ENCODE measurements around the gene SRSF5. TPM values are rescaled to one million over a fixed set of nuclear protein-coding genes. Genes with fewer than 3 reads are reported as not detected.
"Not testable (repeated sequence)": the region's sequence is repeated elsewhere in the genome, so short reads cannot be mapped to it uniquely, and the experiment has no call there.

Gene SRSF5
- total RNA-seq, 2 experiments from 2014 or later: 1,437 to 1,479 TPM

- H3K27ac ChIP-seq (ENCODE audit: low read depth in 1 of 2, low read length in 2 of 2): no peak overlapping the region
- TF ChIP-seq, protein P1, sequence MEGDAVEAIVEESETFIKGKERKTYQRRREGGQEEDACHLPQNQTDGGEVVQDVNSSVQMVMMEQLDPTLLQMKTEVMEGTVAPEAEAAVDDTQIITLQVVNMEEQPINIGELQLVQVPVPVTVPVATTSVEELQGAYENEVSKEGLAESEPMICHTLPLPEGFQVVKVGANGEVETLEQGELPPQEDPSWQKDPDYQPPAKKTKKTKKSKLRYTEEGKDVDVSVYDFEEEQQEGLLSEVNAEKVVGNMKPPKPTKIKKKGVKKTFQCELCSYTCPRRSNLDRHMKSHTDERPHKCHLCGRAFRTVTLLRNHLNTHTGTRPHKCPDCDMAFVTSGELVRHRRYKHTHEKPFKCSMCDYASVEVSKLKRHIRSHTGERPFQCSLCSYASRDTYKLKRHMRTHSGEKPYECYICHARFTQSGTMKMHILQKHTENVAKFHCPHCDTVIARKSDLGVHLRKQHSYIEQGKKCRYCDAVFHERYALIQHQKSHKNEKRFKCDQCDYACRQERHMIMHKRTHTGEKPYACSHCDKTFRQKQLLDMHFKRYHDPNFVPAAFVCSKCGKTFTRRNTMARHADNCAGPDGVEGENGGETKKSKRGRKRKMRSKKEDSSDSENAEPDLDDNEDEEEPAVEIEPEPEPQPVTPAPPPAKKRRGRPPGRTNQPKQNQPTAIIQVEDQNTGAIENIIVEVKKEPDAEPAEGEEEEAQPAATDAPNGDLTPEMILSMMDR (IDR thresholded peaks at IDR 0.05): no peak
- intact Hi-C loops (cut with DNase I, micrococcal nuclease): no loop called here
- DNase-seq (no peak), ATAC-seq (ENCODE audit: poor library complexity) (no peak)
- Mint-ChIP-seq H3K4me3 (no peak overlapping the region), H3K27ac (no peak overlapping the region), H3K9me3 (no peaks in the 10 kb centered on the region), H3K36me3 (ENCODE audit: low read depth) (peaks cover 3% of the 10 kb centered on the region), H3K27me3 (no peaks in the 10 kb centered on the region), H3K4me1 (ENCODE audit: low read depth) (peaks cover 16% of the 10 kb centered on the region)
- H3K27me3 ChIP-seq (ENCODE audit: control insufficient read depth in 1 of 2, insufficient read depth in 2 of 2, low read length in 2 of 2): no peaks in the 10 kb centered on the region
- ChIA-PET CTCF (no interaction called here), POLR2A (no interaction called here)
- H3K36me3 ChIP-seq (ENCODE audit: insufficient read depth, low read length): no peaks in the 10 kb centered on the region
- no peaks in the 10 kb centered on the region for H3K9me3 ChIP-seq (ENCODE audit: control insufficient read depth in 1 of 2, insufficient read depth in 1 of 2, low read length in 2 of 2)
- peaks cover 18% of the 10 kb centered on the region for H3K4me1 ChIP-seq (ENCODE audit: insufficient read depth, low read length)
- H3K4me3 ChIP-seq (ENCODE audit: low read length): no peak overlapping the region
These were observed 46.0 kb upstream of the SRSF5 start for GRCh38 chr14:69720912-69721311.

DNA sequence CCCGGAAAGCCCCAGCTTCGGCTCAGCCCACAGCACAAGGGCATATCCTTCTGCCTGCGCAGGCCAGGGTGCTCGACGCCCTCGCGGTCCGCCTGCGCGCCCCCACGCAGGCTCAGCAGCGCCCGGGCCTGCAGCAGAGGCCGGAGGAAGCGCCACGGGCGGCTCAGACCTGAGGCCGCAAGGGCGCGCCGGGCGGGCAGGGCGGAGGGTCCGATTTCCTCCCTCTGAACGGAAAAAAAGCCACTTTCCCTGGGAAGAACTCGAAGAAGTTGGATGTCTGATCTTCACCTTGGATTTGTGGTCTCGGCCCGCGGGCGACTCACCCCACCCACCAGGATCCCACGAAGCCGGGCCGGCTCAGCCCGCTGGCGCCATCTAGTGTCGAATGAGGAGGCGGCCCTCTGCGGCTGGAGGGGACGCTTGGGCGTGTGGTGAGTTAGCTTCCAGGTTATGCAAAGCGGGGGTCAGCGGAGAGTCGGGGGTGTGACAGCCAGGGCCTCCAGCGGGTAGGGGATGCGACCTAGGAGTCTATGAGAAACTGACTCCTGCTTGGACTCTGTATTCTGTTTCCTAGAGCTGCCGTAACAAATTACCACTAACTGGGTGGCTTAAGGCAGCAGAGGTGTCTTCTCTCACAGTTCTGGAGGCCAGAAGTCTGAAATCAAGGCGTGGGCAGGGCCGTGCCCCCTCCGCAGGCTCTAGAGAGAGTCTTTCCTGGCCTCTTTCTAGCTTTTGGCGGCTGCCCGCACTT lies 40.0 kb upstream of the SRSF5 start:
- ATAC-seq (ENCODE audit: poor library complexity) (peak; percentile 87), DNase-seq (peak; percentile 64 to 90 (median 80))
- ChIA-PET POLR2A (interaction anchor here (1.0 to 2.7 kb wide), 5 partner anchors 40 to 153 kb away, joined by 3 to 12 read pairs (median 3); partner anchors contain the start of gene SRSF5), CTCF (interaction anchor here (0.6 to 2.3 kb wide), 23 partner anchors 11 to 182 kb away, joined by 3 to 20 read pairs (median 3); partner anchors contain the start of genes CCDC177, SRSF5 and SUSD6)
- Histone ChIP-seq H3K27ac (ENCODE audit: low read depth in 1 of 2, low read length in 2 of 2) (no peak overlapping the region), H3K4me3 (ENCODE audit: low read length) (peak overlapping the region; percentile 49), H3K36me3 (ENCODE audit: insufficient read depth, low read length) (no peaks in the 10 kb centered on the region), H3K27me3 (ENCODE audit: control insufficient read depth in 1 of 2, insufficient read depth in 2 of 2, low read length in 2 of 2) (no peaks in the 10 kb centered on the region), H3K4me1 (ENCODE audit: insufficient read depth, low read length) (peaks cover 17% of the 10 kb centered on the region), H3K9me3 (ENCODE audit: control insufficient read depth in 1 of 2, insufficient read depth in 1 of 2, low read length in 2 of 2) (no peaks in the 10 kb centered on the region)
- TF ChIP-seq, protein P1 (IDR thresholded peaks at IDR 0.05): peak; percentile 99
- H3K9me3 Mint-ChIP-seq: no peaks in the 10 kb centered on the region
- peaks cover 24% of the 10 kb centered on the region for H3K4me1 Mint-ChIP-seq (ENCODE audit: low read depth)
- intact Hi-C loops (cut with DNase I, micrococcal nuclease): loop anchor here (1.0 to 5.0 kb wide), 4 partner anchors 124 to 485 kb away; no protein-coding TSS in a partner anchor
- no peaks in the 10 kb centered on the region for H3K36me3 Mint-ChIP-seq (ENCODE audit: low read depth)
- H3K4me3 Mint-ChIP-seq: peak overlapping the region; percentile 79
- no peaks in the 10 kb centered on the region for H3K27me3 Mint-ChIP-seq
- peak overlapping the region; percentile 17 for H3K27ac Mint-ChIP-seq

DNA sequence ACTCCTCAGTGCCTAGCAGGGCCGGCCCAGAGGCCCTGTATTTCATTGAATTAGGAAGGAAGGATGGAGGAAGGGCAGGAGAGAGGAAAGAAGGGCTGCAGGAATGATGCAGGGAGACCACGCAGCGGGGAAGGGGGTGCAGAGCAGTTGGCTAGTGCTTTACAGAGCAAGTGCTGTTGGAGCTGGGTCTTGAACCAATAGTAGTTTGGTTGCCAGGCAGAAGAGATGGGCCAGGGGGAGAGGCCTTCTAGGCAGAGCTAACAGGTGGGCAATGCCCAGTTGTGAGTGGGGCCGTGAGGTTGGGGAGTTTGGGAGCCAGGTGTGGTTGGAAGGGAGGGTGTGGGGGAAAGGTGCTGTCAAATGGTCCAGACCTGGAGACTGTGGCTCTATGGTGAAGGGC lies 39.1 kb upstream of the SRSF5 start:
- no peak overlapping the region for H3K27ac ChIP-seq (ENCODE audit: low read depth in 1 of 2, low read length in 2 of 2)
- H3K36me3 ChIP-seq (ENCODE audit: insufficient read depth, low read length): no peaks in the 10 kb centered on the region
- TF ChIP-seq, protein P1 (IDR thresholded peaks at IDR 0.05): no peak
- peaks cover 24% of the 10 kb centered on the region for H3K4me1 Mint-ChIP-seq (ENCODE audit: low read depth)
- no peak overlapping the region for H3K4me3 Mint-ChIP-seq
- H3K9me3 Mint-ChIP-seq: no peaks in the 10 kb centered on the region
- peaks cover 17% of the 10 kb centered on the region for H3K4me1 ChIP-seq (ENCODE audit: insufficient read depth, low read length)
- no peaks in the 10 kb centered on the region for H3K36me3 Mint-ChIP-seq (ENCODE audit: low read depth)
- no peaks in the 10 kb centered on the region for H3K9me3 ChIP-seq (ENCODE audit: control insufficient read depth in 1 of 2, insufficient read depth in 1 of 2, low read length in 2 of 2)
- ATAC-seq (ENCODE audit: poor library complexity) (no peak), DNase-seq (no peak)
- no peak overlapping the region for H3K4me3 ChIP-seq (ENCODE audit: low read length)
- no peaks in the 10 kb centered on the region for H3K27me3 ChIP-seq (ENCODE audit: control insufficient read depth in 1 of 2, insufficient read depth in 2 of 2, low read length in 2 of 2)
- H3K27ac Mint-ChIP-seq: no peak overlapping the region
- ChIA-PET POLR2A (interaction anchor here (2.7 kb wide), 1 partner anchor 39 kb away, joined by 12 read pairs; the partner anchor contains the start of gene SRSF5), CTCF (interaction anchor here (1.1 to 2.3 kb wide), 4 partner anchors 19 to 143 kb away, joined by 3 to 20 read pairs (median 6); no protein-coding TSS in a partner anchor)
- intact Hi-C loops (cut with DNase I, micrococcal nuclease): loop anchor here (1.0 to 5.0 kb wide), 4 partner anchors 125 to 486 kb away; no protein-coding TSS in a partner anchor
- H3K27me3 Mint-ChIP-seq: no peaks in the 10 kb centered on the region

- H3K4me3 Mint-ChIP-seq; H3K36me3 Mint-ChIP-seq (ENCODE audit: low read depth); POLR2A ChIA-PET; H3K9me3 Mint-ChIP-seq; H3K36me3 ChIP-seq (ENCODE audit: insufficient read depth, low read length); ATAC-seq (ENCODE audit: poor library complexity); H3K27ac Mint-ChIP-seq; H3K4me3 ChIP-seq (ENCODE audit: low read length); H3K9me3 ChIP-seq (ENCODE audit: control insufficient read depth in 1 of 2, insufficient read depth in 1 of 2, low read length in 2 of 2); DNase-seq; H3K27me3 ChIP-seq (ENCODE audit: control insufficient read depth in 1 of 2, insufficient read depth in 2 of 2, low read length in 2 of 2); H3K4me1 ChIP-seq (ENCODE audit: insufficient read depth, low read length); H3K27ac ChIP-seq (ENCODE audit: low read depth in 1 of 2, low read length in 2 of 2); H3K27me3 Mint-ChIP-seq: not testable (repeated sequence)
- intact Hi-C loops (cut with DNase I, micrococcal nuclease): loop anchor here (2.0 to 5.0 kb wide), 2 partner anchors 295 to 297 kb away; no protein-coding TSS in a partner anchor
- H3K4me1 Mint-ChIP-seq (ENCODE audit: low read depth): peaks cover 14% of the 10 kb centered on the region
- CTCF ChIA-PET: interaction anchor here (1.3 kb wide), 1 partner anchor 134 kb away, joined by 3 read pairs; no protein-coding TSS in a partner anchor
These were observed 34.9 kb upstream of the SRSF5 start for GRCh38 chr14:69731919-69732598.

DNA sequence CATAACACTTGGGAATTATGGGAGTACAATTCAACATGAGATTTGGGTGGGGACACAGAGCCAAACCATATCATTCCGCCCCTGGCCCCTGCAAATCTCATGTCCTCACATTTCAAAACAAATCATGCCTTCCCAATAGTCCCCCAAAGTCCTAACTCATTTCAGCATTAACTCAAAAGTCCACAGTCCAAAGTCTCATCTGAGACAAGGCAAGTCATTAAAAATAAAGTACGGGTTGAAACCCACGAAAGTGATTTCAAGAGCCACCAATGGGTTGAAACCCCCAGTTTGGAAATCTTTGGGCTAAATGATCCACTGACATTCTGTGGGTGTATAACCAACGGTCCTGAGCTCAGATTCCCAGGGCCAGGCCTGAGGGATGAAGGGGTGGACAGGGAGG lies 30.5 kb upstream of the SRSF5 start:
- H3K4me1 ChIP-seq (ENCODE audit: insufficient read depth, low read length); H3K9me3 ChIP-seq (ENCODE audit: control insufficient read depth in 1 of 2, insufficient read depth in 1 of 2, low read length in 2 of 2); H3K36me3 Mint-ChIP-seq (ENCODE audit: low read depth); DNase-seq; H3K4me3 ChIP-seq (ENCODE audit: low read length); H3K4me1 Mint-ChIP-seq (ENCODE audit: low read depth); H3K27ac ChIP-seq (ENCODE audit: low read depth in 1 of 2, low read length in 2 of 2); intact Hi-C loops (cut with DNase I, micrococcal nuclease); H3K4me3 Mint-ChIP-seq; H3K9me3 Mint-ChIP-seq; H3K36me3 ChIP-seq (ENCODE audit: insufficient read depth, low read length); POLR2A ChIA-PET; H3K27me3 ChIP-seq (ENCODE audit: control insufficient read depth in 1 of 2, insufficient read depth in 2 of 2, low read length in 2 of 2); ATAC-seq (ENCODE audit: poor library complexity); H3K27me3 Mint-ChIP-seq; H3K27ac Mint-ChIP-seq; CTCF ChIA-PET: not testable (repeated sequence)
